ENCODE measurements around the gene ACOT4. TPM values are rescaled to one million over a fixed set of nuclear protein-coding genes. Genes with fewer than 3 reads are reported as not detected.
A peak's percentile ranks its signal among the peaks of the same experiment; 100 is the strongest.
"Not testable (repeated sequence)": the region's sequence is repeated elsewhere in the genome, so short reads cannot be mapped to it uniquely, and the experiment has no call there.

ACOT4 gene, protein sequence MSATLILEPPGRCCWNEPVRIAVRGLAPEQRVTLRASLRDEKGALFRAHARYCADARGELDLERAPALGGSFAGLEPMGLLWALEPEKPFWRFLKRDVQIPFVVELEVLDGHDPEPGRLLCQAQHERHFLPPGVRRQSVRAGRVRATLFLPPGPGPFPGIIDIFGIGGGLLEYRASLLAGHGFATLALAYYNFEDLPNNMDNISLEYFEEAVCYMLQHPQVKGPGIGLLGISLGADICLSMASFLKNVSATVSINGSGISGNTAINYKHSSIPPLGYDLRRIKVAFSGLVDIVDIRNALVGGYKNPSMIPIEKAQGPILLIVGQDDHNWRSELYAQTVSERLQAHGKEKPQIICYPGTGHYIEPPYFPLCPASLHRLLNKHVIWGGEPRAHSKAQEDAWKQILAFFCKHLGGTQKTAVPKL
- total RNA-seq: 1 to 10 TPM; 1.4 to 1.7 TPM

DNA sequence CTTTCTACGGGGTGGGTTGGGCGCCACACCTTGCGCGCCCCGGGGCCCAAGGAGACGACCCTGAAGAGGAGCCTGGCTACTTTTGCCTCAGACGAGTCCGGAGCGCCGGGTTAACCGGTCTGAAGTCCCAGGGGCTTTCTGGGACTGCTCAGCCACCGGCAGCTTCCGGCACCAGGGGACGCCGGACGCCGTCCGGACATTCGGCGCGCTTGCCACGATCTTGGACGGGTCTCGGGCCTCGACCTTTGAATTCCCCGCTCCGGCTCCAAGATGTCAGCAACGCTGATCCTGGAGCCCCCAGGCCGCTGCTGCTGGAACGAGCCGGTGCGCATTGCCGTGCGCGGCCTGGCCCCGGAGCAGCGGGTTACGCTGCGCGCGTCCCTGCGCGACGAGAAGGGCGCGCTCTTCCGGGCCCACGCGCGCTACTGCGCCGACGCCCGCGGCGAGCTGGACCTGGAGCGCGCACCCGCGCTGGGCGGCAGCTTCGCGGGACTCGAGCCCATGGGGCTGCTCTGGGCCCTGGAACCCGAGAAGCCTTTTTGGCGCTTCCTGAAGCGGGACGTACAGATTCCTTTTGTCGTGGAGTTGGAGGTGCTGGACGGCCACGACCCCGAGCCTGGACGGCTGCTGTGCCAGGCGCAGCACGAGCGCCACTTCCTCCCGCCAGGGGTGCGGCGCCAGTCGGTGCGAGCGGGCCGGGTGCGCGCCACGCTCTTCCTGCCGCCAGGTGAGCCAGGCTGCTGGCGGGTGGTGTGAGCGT lies at the start of gene ACOT4:
TSS of gene ACOT4 (plus strand) at position 184 of the 760 bp plus-strand sequence. CDS start at position 271, 87 bp downstream.
- DNase-seq: peak; percentile 42
- Mint-ChIP-seq H3K4me1 (ENCODE audit: low read depth) (peaks cover 7% of the 10 kb centered on the region), H3K4me3 (peak within 1 kb of the TSS; percentile 68), H3K27me3 (ENCODE audit: low read depth) (no peaks in the 10 kb centered on the region), H3K9me3 (no peaks in the 10 kb centered on the region), H3K27ac (no peak within 1 kb of the TSS), H3K36me3 (ENCODE audit: low read depth) (no peaks in the 10 kb centered on the region)
- CTCF ChIA-PET: interaction anchor here (1.0 to 1.1 kb wide), 3 partner anchors 21 to 41 kb away, joined by 3 to 4 read pairs (median 3); no protein-coding TSS in a partner anchor
- intact Hi-C loops (cut with micrococcal nuclease): no loop called here

DNA sequence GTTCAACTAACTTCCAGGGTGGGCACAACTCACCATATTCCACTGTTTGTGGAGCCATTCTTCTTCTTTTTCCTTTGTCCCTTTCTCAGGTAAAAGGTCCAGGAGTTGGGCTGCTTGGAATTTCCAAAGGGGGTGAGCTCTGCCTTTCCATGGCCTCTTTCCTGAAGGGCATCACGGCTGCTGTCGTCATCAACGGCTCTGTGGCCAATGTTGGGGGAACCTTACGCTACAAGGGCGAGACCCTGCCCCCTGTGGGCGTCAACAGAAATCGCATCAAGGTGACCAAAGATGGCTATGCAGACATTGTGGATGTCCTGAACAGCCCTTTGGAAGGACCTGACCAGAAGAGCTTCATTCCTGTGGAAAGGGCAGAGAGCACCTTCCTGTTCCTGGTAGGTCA lies 48.7 kb upstream of the ACOT4 start:
- H3K4me1 Mint-ChIP-seq (ENCODE audit: low read depth); H3K4me3 Mint-ChIP-seq; H3K36me3 Mint-ChIP-seq (ENCODE audit: low read depth); intact Hi-C loops (cut with micrococcal nuclease); H3K27ac Mint-ChIP-seq; H3K27me3 Mint-ChIP-seq (ENCODE audit: low read depth); DNase-seq; CTCF ChIA-PET; H3K9me3 Mint-ChIP-seq: not testable (repeated sequence)

GRCh38 chr14:73545353-73545752 lies 46.3 kb upstream of the ACOT4 start:
- H3K4me1 Mint-ChIP-seq (ENCODE audit: low read depth); H3K9me3 Mint-ChIP-seq; CTCF ChIA-PET; DNase-seq; H3K4me3 Mint-ChIP-seq; H3K27ac Mint-ChIP-seq; H3K36me3 Mint-ChIP-seq (ENCODE audit: low read depth); H3K27me3 Mint-ChIP-seq (ENCODE audit: low read depth); intact Hi-C loops (cut with micrococcal nuclease): not testable (repeated sequence)

- H3K4me3 Mint-ChIP-seq; intact Hi-C loops (cut with micrococcal nuclease); CTCF ChIA-PET; H3K27ac Mint-ChIP-seq; DNase-seq; H3K4me1 Mint-ChIP-seq (ENCODE audit: low read depth); H3K27me3 Mint-ChIP-seq (ENCODE audit: low read depth); H3K9me3 Mint-ChIP-seq; H3K36me3 Mint-ChIP-seq (ENCODE audit: low read depth): not testable (repeated sequence)
Measured at GRCh38 chr14:73549097-73549496, 42.6 kb upstream of the ACOT4 start.

DNA sequence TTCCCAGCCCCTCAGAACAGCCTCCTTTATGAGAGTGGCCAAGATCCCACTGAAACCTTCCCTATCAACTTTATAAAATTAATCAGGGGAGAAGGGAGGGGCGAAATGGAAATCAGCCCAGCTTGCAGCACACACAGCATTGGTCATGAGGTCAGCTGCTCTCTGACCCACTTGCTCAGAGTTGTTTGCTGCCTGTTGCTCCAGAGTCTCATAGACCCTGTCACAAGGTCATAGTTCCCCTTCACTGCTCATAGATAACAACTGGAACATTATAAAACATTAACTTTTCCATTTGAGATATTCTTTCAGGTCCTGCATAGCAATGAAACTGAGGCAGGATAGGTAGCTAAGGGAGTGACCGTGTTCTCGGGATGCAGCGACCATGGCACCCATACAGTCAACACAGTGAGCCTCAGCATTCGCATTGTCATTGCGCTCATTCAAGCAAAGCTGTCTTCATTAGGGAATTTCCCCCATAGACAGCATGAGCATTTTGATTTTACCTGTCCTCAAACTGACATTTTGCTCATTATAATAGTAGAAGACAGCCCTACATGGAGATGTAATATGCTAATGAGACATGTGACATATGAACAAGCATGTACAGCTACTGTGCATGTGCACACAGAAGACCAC lies 41.7 kb upstream of the ACOT4 start:
- H3K36me3 Mint-ChIP-seq (ENCODE audit: low read depth); H3K27me3 Mint-ChIP-seq (ENCODE audit: low read depth); H3K27ac Mint-ChIP-seq; CTCF ChIA-PET; H3K4me1 Mint-ChIP-seq (ENCODE audit: low read depth); intact Hi-C loops (cut with micrococcal nuclease); DNase-seq; H3K9me3 Mint-ChIP-seq; H3K4me3 Mint-ChIP-seq: not testable (repeated sequence)

GRCh38 chr14:73553845-73554244 lies 37.8 kb upstream of the ACOT4 start:
- H3K9me3 Mint-ChIP-seq: no peaks in the 10 kb centered on the region
- no peaks in the 10 kb centered on the region for H3K4me1 Mint-ChIP-seq (ENCODE audit: low read depth)
- no peak overlapping the region for H3K27ac Mint-ChIP-seq
- CTCF ChIA-PET: no interaction called here
- H3K36me3 Mint-ChIP-seq (ENCODE audit: low read depth): no peaks in the 10 kb centered on the region
- intact Hi-C loops (cut with micrococcal nuclease): no loop called here
- H3K4me3 Mint-ChIP-seq: no peak overlapping the region
- H3K27me3 Mint-ChIP-seq (ENCODE audit: low read depth): no peaks in the 10 kb centered on the region
- DNase-seq: no peak

DNA sequence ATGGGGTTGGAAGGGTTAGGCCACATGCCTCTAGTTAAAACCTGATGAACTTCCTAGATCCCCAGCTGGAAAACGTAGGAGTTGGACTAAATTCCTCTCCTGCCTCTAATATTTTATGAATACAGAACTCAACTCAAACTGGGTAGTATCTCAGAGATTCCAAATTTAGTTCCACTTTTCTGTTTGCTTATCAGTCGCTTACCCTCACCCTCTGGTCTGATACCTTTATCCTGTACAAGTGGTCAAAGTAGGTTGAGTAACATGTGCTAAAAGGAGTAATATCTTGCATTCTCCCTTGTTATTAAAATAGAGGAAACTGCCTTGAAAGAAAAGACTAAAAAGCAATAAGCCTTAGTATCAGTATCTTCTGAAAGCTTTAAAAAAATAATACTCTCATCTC lies 34.5 kb upstream of the ACOT4 start:
- CTCF ChIA-PET: not testable (repeated sequence)

GRCh38 chr14:73558238-73558637 lies 33.4 kb upstream of the ACOT4 start:
- H3K9me3 Mint-ChIP-seq; H3K27ac Mint-ChIP-seq; H3K4me1 Mint-ChIP-seq (ENCODE audit: low read depth); H3K27me3 Mint-ChIP-seq (ENCODE audit: low read depth); H3K4me3 Mint-ChIP-seq; DNase-seq; CTCF ChIA-PET; H3K36me3 Mint-ChIP-seq (ENCODE audit: low read depth); intact Hi-C loops (cut with micrococcal nuclease): not testable (repeated sequence)

More for the DNA sequence above, 34.5 kb upstream of the ACOT4 start:
- H3K9me3 Mint-ChIP-seq; intact Hi-C loops (cut with micrococcal nuclease); H3K27ac Mint-ChIP-seq; H3K4me3 Mint-ChIP-seq; H3K27me3 Mint-ChIP-seq (ENCODE audit: low read depth); H3K4me1 Mint-ChIP-seq (ENCODE audit: low read depth); H3K36me3 Mint-ChIP-seq (ENCODE audit: low read depth); DNase-seq: not testable (repeated sequence)

- peaks cover 23% of the 10 kb centered on the region for H3K36me3 Mint-ChIP-seq (ENCODE audit: low read depth)
- DNase-seq; intact Hi-C loops (cut with micrococcal nuclease); H3K27me3 Mint-ChIP-seq (ENCODE audit: low read depth); H3K9me3 Mint-ChIP-seq; H3K27ac Mint-ChIP-seq; H3K4me3 Mint-ChIP-seq; CTCF ChIA-PET: not testable (repeated sequence)
- peaks cover 20% of the 10 kb centered on the region for H3K4me1 Mint-ChIP-seq (ENCODE audit: low read depth)
Measured at GRCh38 chr14:73562256-73562655, 29.4 kb upstream of the ACOT4 start.

DNA sequence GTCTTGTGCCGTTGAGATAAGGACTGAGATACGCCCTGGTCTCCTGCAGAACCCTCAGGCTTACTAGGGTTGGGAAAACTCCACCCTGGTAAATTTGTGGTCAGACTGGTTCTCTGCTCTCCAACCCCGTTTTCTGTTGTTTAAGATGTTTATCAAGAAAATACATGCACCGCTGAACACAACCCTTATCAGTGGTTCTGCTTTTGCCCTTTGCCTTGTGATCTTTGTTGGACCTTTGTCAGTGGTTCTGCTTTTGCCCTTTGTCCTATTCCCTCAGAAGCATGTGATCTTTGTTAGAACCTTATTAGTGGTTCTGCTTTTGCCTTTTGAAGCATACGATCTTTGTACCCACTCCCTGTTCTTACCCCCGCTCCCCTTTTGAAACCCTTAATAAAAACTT lies 29.0 kb upstream of the ACOT4 start:
- H3K4me3 Mint-ChIP-seq; CTCF ChIA-PET; intact Hi-C loops (cut with micrococcal nuclease); DNase-seq; H3K27ac Mint-ChIP-seq; H3K9me3 Mint-ChIP-seq; H3K27me3 Mint-ChIP-seq (ENCODE audit: low read depth): not testable (repeated sequence)
- Mint-ChIP-seq H3K4me1 (ENCODE audit: low read depth) (peaks cover 25% of the 10 kb centered on the region), H3K36me3 (ENCODE audit: low read depth) (peaks cover 27% of the 10 kb centered on the region)

DNA sequence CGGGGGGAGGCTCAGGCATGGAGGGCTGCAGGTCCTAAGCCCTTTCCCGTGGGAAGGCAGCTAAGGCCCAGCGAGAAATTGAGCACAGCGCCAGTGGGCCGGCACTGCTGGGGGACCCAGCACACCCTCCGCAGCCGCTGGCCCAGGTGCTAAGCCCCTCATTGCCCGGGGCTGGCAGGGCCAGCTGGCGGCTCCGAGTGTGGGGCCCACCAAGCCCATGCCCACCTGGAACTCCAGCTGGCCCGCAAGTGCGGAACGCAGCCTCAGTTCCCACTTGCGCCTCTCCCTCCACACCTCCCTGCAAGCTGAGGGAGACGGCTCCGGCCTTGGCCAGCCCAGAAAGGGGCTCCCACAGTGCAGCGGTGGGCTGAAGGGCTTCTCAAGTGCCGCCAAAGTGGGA lies 25.2 kb upstream of the ACOT4 start:
- not testable (repeated sequence) for H3K27me3 Mint-ChIP-seq (ENCODE audit: low read depth); H3K4me3 Mint-ChIP-seq; DNase-seq; H3K27ac Mint-ChIP-seq; H3K9me3 Mint-ChIP-seq
- peaks cover 43% of the 10 kb centered on the region for H3K4me1 Mint-ChIP-seq (ENCODE audit: low read depth)
- CTCF ChIA-PET: interaction anchor here (1.1 to 4.0 kb wide), 2 partner anchors 57 to 509 kb away, joined by 3 to 33 read pairs; no protein-coding TSS in a partner anchor
- intact Hi-C loops (cut with micrococcal nuclease): loop anchor here (5.0 kb wide), 1 partner anchor 39 kb away; no protein-coding TSS in a partner anchor
- H3K36me3 Mint-ChIP-seq (ENCODE audit: low read depth): peaks cover 34% of the 10 kb centered on the region

DNA sequence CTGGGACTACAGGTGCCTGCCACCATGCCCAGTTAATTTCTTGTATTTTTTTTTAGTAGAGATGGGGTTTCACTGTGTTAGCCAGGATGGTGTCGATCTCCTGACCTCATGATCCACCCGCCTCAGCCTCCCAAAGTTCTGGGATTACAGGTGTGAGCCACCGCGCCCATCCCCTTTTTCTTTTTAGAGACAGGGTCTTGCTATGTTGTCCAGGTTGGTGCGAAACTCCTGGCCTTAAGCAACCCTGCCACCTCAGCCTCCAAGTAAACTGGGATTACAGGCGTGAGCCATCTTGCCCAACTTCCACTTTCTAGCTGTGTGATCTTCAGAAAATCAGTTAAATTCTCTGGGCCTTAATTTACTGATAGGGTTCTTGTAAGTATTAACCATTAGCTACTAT lies 24.7 kb upstream of the ACOT4 start:
- DNase-seq; H3K27me3 Mint-ChIP-seq (ENCODE audit: low read depth); H3K27ac Mint-ChIP-seq; H3K9me3 Mint-ChIP-seq: not testable (repeated sequence)
- Mint-ChIP-seq H3K4me1 (ENCODE audit: low read depth) (peaks cover 43% of the 10 kb centered on the region), H3K4me3 (peak overlapping the region; percentile 83), H3K36me3 (ENCODE audit: low read depth) (peaks cover 34% of the 10 kb centered on the region)
- intact Hi-C loops (cut with micrococcal nuclease): loop anchor here (5.0 kb wide), 1 partner anchor 40 kb away; no protein-coding TSS in a partner anchor
- CTCF ChIA-PET: interaction anchor here (4.0 to 4.1 kb wide), 2 partner anchors 49 to 58 kb away, joined by 17 to 33 read pairs; no protein-coding TSS in a partner anchor
